D721Med (cell line): ENCODE data around the gene MGLL.
"Not testable (repeated sequence)": the region's sequence is repeated elsewhere in the genome, so short reads cannot be mapped to it uniquely, and the experiment has no call there.

ENCODE experiments used
- DNase-seq: peaks from one replicate; pipeline ENCODE4 v3.0.0; 2011; ENCODE audit warnings: low spot score; ENCODE audit not compliant: insufficient read length
- FAIRE-seq: peaks from 2 replicates; lab custom pipeline; 2011; peaks lifted over from hg19 to GRCh38; lab: Jason Lieb, UNC
- TF ChIP-seq, protein P1 (sequence below): IDR thresholded peaks from 2 replicates; pipeline ENCODE4 v1.5.1; 2012; ENCODE audit warnings: mild to moderate bottlenecking, control low read depth; ENCODE audit not compliant: insufficient read depth; ENCODE audit errors: missing control alignments

The MGLL gene

DNA sequence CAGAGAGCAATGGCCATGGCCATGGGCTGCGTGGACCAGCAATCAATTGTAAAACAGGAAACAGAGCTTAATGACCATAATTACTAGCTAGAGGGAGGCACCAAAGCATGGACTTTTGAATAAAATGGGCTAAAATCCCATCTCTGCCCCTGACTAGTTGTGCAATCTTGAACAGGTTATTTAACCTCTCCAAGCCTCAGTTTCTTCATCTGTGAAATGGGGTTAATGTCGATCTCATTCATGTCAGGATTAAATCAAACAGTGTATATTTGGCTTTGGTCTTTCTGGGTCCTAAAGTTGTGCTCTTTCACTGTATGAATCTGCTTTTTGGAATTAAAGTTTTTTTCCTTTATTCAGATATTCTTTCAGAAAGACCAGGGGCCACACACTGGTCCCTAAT is 113.5 kb downstream of the MGLL start:
- no peak for DNase-seq
- FAIRE-seq, result no peak
- TF ChIP-seq, protein P1, sequence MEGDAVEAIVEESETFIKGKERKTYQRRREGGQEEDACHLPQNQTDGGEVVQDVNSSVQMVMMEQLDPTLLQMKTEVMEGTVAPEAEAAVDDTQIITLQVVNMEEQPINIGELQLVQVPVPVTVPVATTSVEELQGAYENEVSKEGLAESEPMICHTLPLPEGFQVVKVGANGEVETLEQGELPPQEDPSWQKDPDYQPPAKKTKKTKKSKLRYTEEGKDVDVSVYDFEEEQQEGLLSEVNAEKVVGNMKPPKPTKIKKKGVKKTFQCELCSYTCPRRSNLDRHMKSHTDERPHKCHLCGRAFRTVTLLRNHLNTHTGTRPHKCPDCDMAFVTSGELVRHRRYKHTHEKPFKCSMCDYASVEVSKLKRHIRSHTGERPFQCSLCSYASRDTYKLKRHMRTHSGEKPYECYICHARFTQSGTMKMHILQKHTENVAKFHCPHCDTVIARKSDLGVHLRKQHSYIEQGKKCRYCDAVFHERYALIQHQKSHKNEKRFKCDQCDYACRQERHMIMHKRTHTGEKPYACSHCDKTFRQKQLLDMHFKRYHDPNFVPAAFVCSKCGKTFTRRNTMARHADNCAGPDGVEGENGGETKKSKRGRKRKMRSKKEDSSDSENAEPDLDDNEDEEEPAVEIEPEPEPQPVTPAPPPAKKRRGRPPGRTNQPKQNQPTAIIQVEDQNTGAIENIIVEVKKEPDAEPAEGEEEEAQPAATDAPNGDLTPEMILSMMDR, result no peak

DNA sequence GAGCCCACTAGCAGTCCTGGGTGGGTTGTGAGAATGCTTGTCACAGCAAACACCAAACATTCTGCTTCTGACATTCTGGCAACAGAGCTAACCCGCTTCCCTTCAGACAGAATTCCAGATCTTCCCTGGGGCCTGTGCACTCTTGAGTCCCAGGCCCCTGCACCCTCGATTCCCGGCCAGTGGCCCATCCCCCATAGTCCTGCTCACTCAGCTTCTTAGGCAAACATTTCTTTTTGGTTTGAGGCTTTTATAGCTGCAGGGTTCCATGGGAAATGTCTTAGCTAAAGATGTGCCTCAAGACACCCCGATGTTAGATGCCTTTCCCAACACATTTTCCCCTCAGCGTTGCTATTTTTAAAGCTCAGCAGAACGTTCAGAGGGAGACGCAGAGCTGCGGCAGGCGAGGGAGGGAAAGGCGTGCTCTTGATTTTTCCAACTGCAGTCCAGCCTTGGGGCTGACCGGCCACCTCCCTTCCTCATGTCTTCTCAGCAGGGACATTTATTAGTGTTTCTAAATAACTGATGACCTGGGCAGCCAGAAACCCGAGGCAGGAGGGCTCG is 114.4 kb downstream of the MGLL start:
- TF ChIP-seq, protein P1, result no peak

DNA sequence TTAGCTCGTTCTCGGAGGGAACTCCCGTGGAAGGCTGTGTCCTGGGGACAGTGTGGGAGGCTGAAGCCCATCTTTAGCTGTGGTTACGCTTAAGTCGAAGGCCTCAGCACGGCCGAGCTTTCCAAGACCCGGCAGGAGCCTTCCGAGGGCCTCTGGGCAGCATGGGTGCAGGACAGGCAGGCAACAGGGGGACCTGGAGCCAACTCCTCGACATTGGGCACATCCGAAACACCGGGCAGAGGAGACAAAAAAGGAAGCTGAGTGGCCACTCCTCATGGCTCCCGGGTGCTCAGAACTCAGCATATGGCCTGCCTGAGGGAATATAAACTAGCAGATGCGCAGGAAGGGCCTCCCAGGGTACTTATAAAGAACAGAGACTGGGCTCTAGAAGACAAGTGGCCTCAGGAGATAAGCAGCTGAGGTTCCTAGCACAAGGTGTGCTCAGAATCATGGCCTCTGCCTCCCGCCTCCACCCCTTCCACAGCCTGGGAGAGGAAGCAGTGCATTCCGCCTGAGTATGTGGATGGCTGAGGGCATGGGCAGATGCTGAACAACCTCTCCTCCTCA is 115.4 kb downstream of the MGLL start:
- DNase-seq (no peak), FAIRE-seq (no peak)
- TF ChIP-seq, protein P1, result no peak

More for the DNA sequence above, 114.4 kb downstream of the MGLL start:
- FAIRE-seq (no peak), DNase-seq (no peak)

DNA sequence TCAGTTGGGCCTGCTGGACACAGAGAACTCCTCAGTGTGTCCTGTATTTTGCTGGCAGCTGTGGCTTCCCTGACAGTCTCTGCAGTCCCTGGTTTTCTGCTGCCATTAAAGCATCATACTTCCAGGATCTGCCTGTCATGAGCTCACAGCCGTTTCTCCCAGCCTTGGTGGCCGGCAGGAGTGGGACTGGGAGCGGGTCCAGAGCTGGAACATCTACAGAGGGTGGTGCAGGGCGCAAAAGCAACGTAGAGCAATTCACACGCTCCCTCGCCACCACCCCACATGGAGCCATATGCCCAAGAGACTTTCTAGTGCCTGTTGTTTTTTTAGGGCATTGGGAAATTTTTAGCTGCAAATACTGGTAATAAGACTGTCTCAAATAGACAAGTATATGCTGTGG is 116.0 kb downstream of the MGLL start:
- FAIRE-seq (no peak), DNase-seq (no peak)
- TF ChIP-seq, protein P1, result no peak

DNA sequence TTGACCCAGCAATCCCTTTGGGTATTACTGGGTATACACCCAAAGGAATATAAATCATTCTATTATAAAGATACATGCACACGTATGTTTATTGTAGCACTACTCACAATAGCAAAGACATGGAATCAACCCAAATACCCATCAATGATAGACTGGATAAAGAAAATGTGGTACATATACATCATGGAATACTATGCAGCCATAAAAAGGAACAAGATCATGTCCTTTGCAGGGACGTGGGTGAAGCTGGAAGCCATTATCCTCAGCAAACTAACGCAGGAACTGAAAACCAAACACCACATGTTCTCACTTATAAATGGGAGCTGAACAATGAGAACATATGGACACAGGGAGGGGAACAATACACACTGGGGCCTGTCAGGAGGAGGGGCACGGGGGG is 117.5 kb downstream of the MGLL start:
- DNase-seq, result not testable (repeated sequence)

DNA sequence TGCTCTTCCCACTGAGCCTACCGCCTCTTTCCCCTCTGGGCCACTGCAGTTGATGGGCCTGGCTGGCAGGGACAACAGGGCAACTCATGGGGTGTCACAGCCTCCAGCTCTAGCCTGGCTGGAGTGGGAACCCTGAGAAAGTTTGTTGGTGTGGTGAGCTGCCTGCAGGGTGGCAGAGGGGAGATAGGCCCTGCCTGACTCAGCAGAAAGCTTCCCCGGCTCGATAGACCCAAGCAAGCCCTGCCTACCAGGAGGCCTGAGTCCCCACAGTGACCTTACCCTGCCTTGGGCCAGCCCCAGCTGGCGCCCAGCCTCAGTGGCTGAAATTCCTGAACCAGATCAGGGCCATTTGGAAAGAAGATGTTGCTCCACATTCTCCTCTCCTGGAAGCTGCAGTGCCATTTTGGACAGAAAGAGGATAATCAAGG is 120.2 kb downstream of the MGLL start:
- TF ChIP-seq, protein P1, result no peak
- FAIRE-seq (no peak), DNase-seq (no peak)

More for the DNA sequence above, 117.5 kb downstream of the MGLL start:
- not testable (repeated sequence) for FAIRE-seq

DNA sequence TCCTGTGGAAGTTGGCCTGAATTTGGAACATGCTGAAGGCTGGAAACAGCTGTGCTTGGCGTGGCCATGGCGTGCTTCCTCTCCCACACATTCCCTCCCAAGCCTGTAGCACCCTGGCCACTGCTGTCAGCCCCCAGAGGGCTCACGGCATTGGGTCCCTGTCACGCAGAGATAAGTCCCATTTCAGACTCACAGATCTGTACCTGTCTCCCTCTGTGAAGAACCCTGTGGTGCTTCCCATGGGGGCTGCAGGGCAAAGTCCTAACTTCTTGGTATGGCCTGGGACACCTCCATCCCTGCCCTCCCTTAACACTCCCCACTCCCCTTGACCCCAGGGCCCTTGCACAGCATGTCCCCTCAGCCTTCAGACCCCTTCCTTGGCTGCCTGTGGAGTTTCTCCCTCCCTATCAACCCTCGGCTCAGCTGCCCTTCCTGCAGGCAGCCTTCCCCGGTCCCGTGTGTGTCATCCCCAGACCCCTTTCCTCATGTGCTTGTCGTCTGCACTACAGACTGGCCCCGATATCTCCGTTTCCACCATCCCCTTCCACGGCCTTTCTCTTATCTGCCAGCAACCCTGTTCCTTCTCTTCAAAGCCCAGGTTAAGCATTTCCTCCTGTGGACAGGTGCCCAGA is 120.9 kb downstream of the MGLL start:
- TF ChIP-seq, protein P1, result no peak
- DNase-seq (no peak), FAIRE-seq (no peak)
